T-cell (primary cell): ENCODE results near the gene CCDC89. TPM values are rescaled to one million over a fixed set of nuclear protein-coding genes. Genes with fewer than 3 reads are reported as not detected.

Experiments
- ATAC-seq, 4 experiments: fragments of 200-7000 bp in 3 of 4; fragments of 150-1000 bp in 1 of 4; cut with Tn5 transposase; replicated peaks in 1 of 4; 1 replicate in 3 of 4; 2 replicates in 1 of 4; pipeline ENCODE4 v1.10.0; 2021; ENCODE audit warnings: moderate library complexity in 3 of 4, mild to moderate bottlenecking in 2 of 4, moderate number of reproducible peaks in 1 of 4
- CTCF ChIA-PET, 2 donors: fragments of 300-600 bp; sonication (Branson Sonifier 250); formaldehyde crosslinking; loops; one replicate each; lab custom pipeline; 2022; ENCODE audit warnings: antibody characterized with exemption in 2 of 2; lab: Charles Lee
- POLR2A ChIA-PET, 2 donors: fragments of 300-600 bp; sonication (Branson Sonifier 250); formaldehyde crosslinking; loops; one replicate each; lab custom pipeline; 2022; ENCODE audit warnings: antibody characterized with exemption in 2 of 2; lab: Charles Lee
- DNase-seq, 35 experiments: peaks; one replicate each; pipeline versions ENCODE4 v3.0.0 to v3.0.0-alpha.2; 2013 to 2023
- H3K27ac ChIP-seq: one replicate; pipeline ENCODE4 v1.5.1; 2013; ENCODE audit warnings: low read length
- H3K27me3 ChIP-seq, 2 experiments: replicated peaks in 1 of 2; 1 replicate in 1 of 2; 2 replicates in 1 of 2; pipeline versions ENCODE4 v1.6.1 to v1.7.0; 2013; ENCODE audit warnings: low read length in 1 of 2, mixed read lengths in 1 of 2; ENCODE audit not compliant: control insufficient read depth in 2 of 2, insufficient read depth in 2 of 2; ENCODE audit errors: extremely low read depth in 1 of 2
- H3K36me3 ChIP-seq, 2 donors: 1 replicate in 1 of 2; 2 replicates in 1 of 2; pipeline versions ENCODE4 v1.6.1 to v1.7.0; 2013; ENCODE audit warnings: low read length in 1 of 2; ENCODE audit not compliant: control insufficient read depth in 2 of 2, insufficient read depth in 1 of 2; ENCODE audit errors: extremely low read depth in 1 of 2
- H3K4me1 ChIP-seq, 2 experiments: 1 replicate in 1 of 2; 2 replicates in 1 of 2; pipeline versions ENCODE4 v1.6.1 to v1.7.0; 2013; ENCODE audit warnings: low read length in 2 of 2, mixed read lengths in 1 of 2; ENCODE audit not compliant: insufficient read depth in 2 of 2, control insufficient read depth in 1 of 2; ENCODE audit errors: extremely low read depth in 1 of 2
- H3K4me3 ChIP-seq, 2 donors: 1 replicate in 1 of 2; 2 replicates in 1 of 2; pipeline versions ENCODE4 v1.5.1 to v1.7.0; 2013; ENCODE audit warnings: mild to moderate bottlenecking in 2 of 2, low read length in 1 of 2, moderate library complexity in 1 of 2; ENCODE audit not compliant: control insufficient read depth in 1 of 2; ENCODE audit errors: extremely low read depth in 1 of 2
- H3K9me3 ChIP-seq: 2 replicates; pipeline ENCODE4 v1.7.0; 2013
- H3K27ac Mint-ChIP-seq, 2 donors: one replicate each; pipeline ENCODE4 v1.8.0; 2020 to 2021; ENCODE audit warnings: mild to moderate bottlenecking in 2 of 2, mixed read lengths in 2 of 2
- H3K27me3 Mint-ChIP-seq, 2 donors: one replicate each; pipeline ENCODE4 v1.8.0; 2021 to 2022; ENCODE audit warnings: mixed read lengths in 2 of 2
- H3K36me3 Mint-ChIP-seq: one replicate; pipeline ENCODE4 v1.8.0; 2021; ENCODE audit warnings: mixed read lengths
- H3K4me1 Mint-ChIP-seq, 3 donors: one replicate each; pipeline ENCODE4 v1.8.0; 2020 to 2022; ENCODE audit warnings: mixed read lengths in 3 of 3, mild to moderate bottlenecking in 1 of 3
- H3K4me3 Mint-ChIP-seq, 3 donors: one replicate each; pipeline ENCODE4 v1.8.0; 2020 to 2022; ENCODE audit warnings: mild to moderate bottlenecking in 3 of 3, mixed read lengths in 3 of 3, moderate library complexity in 3 of 3
- H3K9me3 Mint-ChIP-seq, 3 donors: one replicate each; pipeline ENCODE4 v1.8.0; 2020 to 2022; ENCODE audit warnings: mixed read lengths in 3 of 3
- WGBS: methylation state at CpG from one replicate; pipeline ENCODE4 v1.1.5; 2013; ENCODE audit warnings: missing lambda C conversion rate; ENCODE audit not compliant: insufficient coverage; 5-methylcytosine and 5-hydroxymethylcytosine counted together
- total RNA-seq, 35 experiments: library from RNA in 6 of 35; stranded (reverse) in 6 of 35; fragments of 120-200 nt in 1 of 35; gene quantifications; one replicate each; pipeline versions ENCODE4 v1.2.1 to v1.2.4 and lab custom pipeline; 2013 to 2026

CCDC89 gene
- total RNA-seq, 5 donors from 2014 or later (not counting 1 experiment from before 2014, with no cell fraction given) = 0.50 to 1.1 (median 0.53) TPM

GRCh38 chr11:85709941-85710702 is 24.1 kb upstream of the CCDC89 start:
- Histone ChIP-seq H3K27ac (no peak overlapping the region), H3K27me3 (no peaks in the 10 kb centered on the region), H3K9me3 (no peaks in the 10 kb centered on the region), H3K36me3 (no peaks in the 10 kb centered on the region), H3K4me3 (no peak overlapping the region), H3K4me1 (no peaks in the 10 kb centered on the region)
- DNase-seq (no peak), ATAC-seq (no peak)
- Mint-ChIP-seq H3K4me3 (no peak overlapping the region), H3K27ac (no peak overlapping the region), H3K9me3 (no peaks in the 10 kb centered on the region), H3K27me3 (no peaks in the 10 kb centered on the region), H3K4me1 (peaks cover 0 to 7% (median 2%) of the 10 kb centered on the region in 3 donors), H3K36me3 (peaks cover 30% of the 10 kb centered on the region)
- ChIA-PET CTCF (no interaction called here), POLR2A (no interaction called here)
- no CpG with 5 or more reads among the region's 5 CpGs for WGBS

- Histone ChIP-seq H3K9me3 (no peaks in the 10 kb centered on the region), H3K4me1 (peaks cover 0 to under 1% of the 10 kb centered on the region in 2 experiments), H3K4me3 (no peak overlapping the region), H3K27ac (no peak overlapping the region), H3K36me3 (no peaks in the 10 kb centered on the region), H3K27me3 (no peaks in the 10 kb centered on the region)
- H3K4me1 Mint-ChIP-seq = peaks cover 4 to 8% (median 5%) of the 10 kb centered on the region in 3 donors
- H3K27me3 Mint-ChIP-seq = no peaks in the 10 kb centered on the region
- POLR2A ChIA-PET = no interaction called here
- no peaks in the 10 kb centered on the region for H3K9me3 Mint-ChIP-seq
- peaks cover 30% of the 10 kb centered on the region for H3K36me3 Mint-ChIP-seq
- CTCF ChIA-PET = no interaction called here
- DNase-seq (no peak), ATAC-seq (no peak)
- H3K4me3 Mint-ChIP-seq = no peak overlapping the region
- H3K27ac Mint-ChIP-seq = no peak overlapping the region
Measured at GRCh38 chr11:85705800-85706199, 19.8 kb upstream of the CCDC89 start.

- no peak overlapping the region for H3K4me3 ChIP-seq
- no peaks in the 10 kb centered on the region for H3K9me3 Mint-ChIP-seq
- ATAC-seq (no peak), DNase-seq (no peak)
- no CpG with 5 or more reads among the region's 3 CpGs for WGBS
- no peaks in the 10 kb centered on the region for H3K27me3 ChIP-seq
- H3K27ac ChIP-seq = no peak overlapping the region
- peaks cover 0 to 9% of the 10 kb centered on the region in 2 experiments for H3K4me1 ChIP-seq
- no peak overlapping the region for H3K4me3 Mint-ChIP-seq
- no peaks in the 10 kb centered on the region for H3K27me3 Mint-ChIP-seq
- ChIA-PET CTCF (no interaction called here), POLR2A (no interaction called here)
- no peak overlapping the region for H3K27ac Mint-ChIP-seq
- H3K36me3 Mint-ChIP-seq = peaks cover 30% of the 10 kb centered on the region
- no peaks in the 10 kb centered on the region for H3K9me3 ChIP-seq
- H3K4me1 Mint-ChIP-seq = peaks cover 13 to 16% (median 13%) of the 10 kb centered on the region in 3 donors
- no peaks in the 10 kb centered on the region for H3K36me3 ChIP-seq
Measured at GRCh38 chr11:85704967-85705366, 19.0 kb upstream of the CCDC89 start.

- ChIA-PET POLR2A (interaction anchor here in 1 of 2 donors (0.6 to 1.0 kb wide), 4 partner anchors 12 to 1340 kb away, joined by 3 to 10 read pairs (median 4); no protein-coding TSS in a partner anchor), CTCF (interaction anchor here (0.6 to 1.3 kb wide), 7 partner anchors 37 to 369 kb away, joined by 3 to 8 read pairs (median 5); partner anchors contain the start of genes CCDC83 (in 1 of the 2) and PICALM (in 1 of the 2))
- peak in 3 of 4 experiments; percentile 41 to 84 (median 48) for ATAC-seq
- Mint-ChIP-seq H3K27me3 (no peaks in the 10 kb centered on the region), H3K36me3 (peaks cover 28% of the 10 kb centered on the region), H3K27ac (peak overlapping the region; percentile 50 to 82), H3K9me3 (no peaks in the 10 kb centered on the region), H3K4me3 (peak overlapping the region; percentile 35 to 52 (median 48)), H3K4me1 (peaks cover 22 to 33% (median 33%) of the 10 kb centered on the region in 3 donors)
- H3K27me3 ChIP-seq = no peaks in the 10 kb centered on the region
- no peaks in the 10 kb centered on the region for H3K9me3 ChIP-seq
- peak overlapping the region; percentile 56 for H3K27ac ChIP-seq
- peak in 1 of 35 experiments; percentile 32 for DNase-seq
- H3K36me3 ChIP-seq = no peaks in the 10 kb centered on the region
- H3K4me1 ChIP-seq = peaks cover 4 to 10% of the 10 kb centered on the region in 2 experiments
- no peak overlapping the region for H3K4me3 ChIP-seq
- WGBS = no CpG with 5 or more reads among the region's 2 CpGs
Measured at GRCh38 chr11:85699957-85700741, 14.2 kb upstream of the CCDC89 start.

- ChIA-PET POLR2A (no interaction called here), CTCF (interaction anchor here (0.5 to 1.3 kb wide), 4 partner anchors 11 to 603 kb away, joined by 3 to 9 read pairs (median 5); partner anchors contain the start of gene CCDC83 (in 1 of the 2))
- H3K27me3 ChIP-seq = no peaks in the 10 kb centered on the region
- DNase-seq (no peak), ATAC-seq (no peak)
- peaks cover 4 to 10% of the 10 kb centered on the region in 2 experiments for H3K4me1 ChIP-seq
- Mint-ChIP-seq H3K4me1 (peaks cover 22 to 38% (median 34%) of the 10 kb centered on the region in 3 donors), H3K27ac (peak overlapping the region in 1 of 2 donors; percentile 76), H3K27me3 (no peaks in the 10 kb centered on the region), H3K4me3 (no peak overlapping the region), H3K9me3 (no peaks in the 10 kb centered on the region), H3K36me3 (peaks cover 25% of the 10 kb centered on the region)
- WGBS = no CpG with 5 or more reads among the region's 1 CpG
- no peak overlapping the region for H3K27ac ChIP-seq
- peaks cover 0 to 2% of the 10 kb centered on the region in 2 donors for H3K36me3 ChIP-seq
- H3K9me3 ChIP-seq = no peaks in the 10 kb centered on the region
- no peak overlapping the region for H3K4me3 ChIP-seq
Measured at GRCh38 chr11:85698195-85698594, 12.2 kb upstream of the CCDC89 start.

GRCh38 chr11:85697747-85698146 is 11.8 kb upstream of the CCDC89 start:
- no peak overlapping the region for H3K4me3 Mint-ChIP-seq
- peaks cover 24% of the 10 kb centered on the region for H3K36me3 Mint-ChIP-seq
- Histone ChIP-seq H3K4me3 (no peak overlapping the region), H3K36me3 (peaks cover 0 to 2% of the 10 kb centered on the region in 2 donors), H3K9me3 (no peaks in the 10 kb centered on the region), H3K27ac (no peak overlapping the region), H3K4me1 (peaks cover 4 to 10% of the 10 kb centered on the region in 2 experiments), H3K27me3 (no peaks in the 10 kb centered on the region)
- no peak for DNase-seq
- peak overlapping the region; percentile 8 to 31 for H3K27ac Mint-ChIP-seq
- CTCF ChIA-PET = interaction anchor here in 1 of 2 donors (0.5 to 1.3 kb wide), 3 partner anchors 77 to 603 kb away, joined by 4 to 9 read pairs (median 6); partner anchors contain the start of gene CCDC83
- ATAC-seq = no peak
- no CpG with 5 or more reads among the region's 2 CpGs for WGBS
- peaks cover 22 to 38% (median 33%) of the 10 kb centered on the region in 3 donors for H3K4me1 Mint-ChIP-seq
- H3K27me3 Mint-ChIP-seq = no peaks in the 10 kb centered on the region
- POLR2A ChIA-PET = no interaction called here
- H3K9me3 Mint-ChIP-seq = no peaks in the 10 kb centered on the region
